ENCODE data around the gene CYP4F11. TPM values are rescaled to one million over a fixed set of nuclear protein-coding genes. Genes with fewer than 3 reads are reported as not detected.

Gene CYP4F11
- total RNA-seq, 1 donor from 2014 or later, result not detected

- no peak for DNase-seq (ENCODE audit: low spot score)
- Mint-ChIP-seq H3K27ac (ENCODE audit: unreplicated experiment) (no peak overlapping the region), H3K36me3 (ENCODE audit: low read depth) (no peaks in the 10 kb centered on the region), H3K9me3 (ENCODE audit: low read depth) (peaks cover 24% of the 10 kb centered on the region), H3K27me3 (ENCODE audit: low read depth) (no peaks in the 10 kb centered on the region), H3K4me1 (ENCODE audit: low read depth) (no peaks in the 10 kb centered on the region), H3K4me3 (ENCODE audit: unreplicated experiment) (no peak overlapping the region)
- TF ChIP-seq CTCF (IDR thresholded peaks at IDR 0.05), result no peak
Measured at GRCh38 chr19:15897026-15897737, 37.1 kb downstream of the CYP4F11 start.

GRCh38 chr19:15895876-15896430 lies 38.4 kb downstream of the CYP4F11 start:
- H3K27ac Mint-ChIP-seq (ENCODE audit: unreplicated experiment), result no peak overlapping the region
- no peak overlapping the region for H3K4me3 Mint-ChIP-seq (ENCODE audit: unreplicated experiment)
- H3K27me3 Mint-ChIP-seq (ENCODE audit: low read depth), result no peaks in the 10 kb centered on the region
- H3K9me3 Mint-ChIP-seq (ENCODE audit: low read depth), result peaks cover 24% of the 10 kb centered on the region
- no peaks in the 10 kb centered on the region for H3K36me3 Mint-ChIP-seq (ENCODE audit: low read depth)
- H3K4me1 Mint-ChIP-seq (ENCODE audit: low read depth), result no peaks in the 10 kb centered on the region
- no peak for TF ChIP-seq CTCF (IDR thresholded peaks at IDR 0.05)
- no peak for DNase-seq (ENCODE audit: low spot score)

GRCh38 chr19:15894359-15894758 lies 40.0 kb downstream of the CYP4F11 start:
- Mint-ChIP-seq H3K27me3 (ENCODE audit: low read depth) (no peaks in the 10 kb centered on the region), H3K4me1 (ENCODE audit: low read depth) (no peaks in the 10 kb centered on the region), H3K4me3 (ENCODE audit: unreplicated experiment) (no peak overlapping the region), H3K36me3 (ENCODE audit: low read depth) (no peaks in the 10 kb centered on the region), H3K27ac (ENCODE audit: unreplicated experiment) (no peak overlapping the region), H3K9me3 (ENCODE audit: low read depth) (peaks cover 19% of the 10 kb centered on the region)
- DNase-seq (ENCODE audit: low spot score), result no peak
- no peak for TF ChIP-seq CTCF (IDR thresholded peaks at IDR 0.05)

- H3K27ac Mint-ChIP-seq (ENCODE audit: unreplicated experiment), result no peak overlapping the region
- no peaks in the 10 kb centered on the region for H3K4me1 Mint-ChIP-seq (ENCODE audit: low read depth)
- peaks cover 19% of the 10 kb centered on the region for H3K9me3 Mint-ChIP-seq (ENCODE audit: low read depth)
- H3K36me3 Mint-ChIP-seq (ENCODE audit: low read depth), result no peaks in the 10 kb centered on the region
- H3K27me3 Mint-ChIP-seq (ENCODE audit: low read depth), result no peaks in the 10 kb centered on the region
- DNase-seq (ENCODE audit: low spot score), result no peak
- TF ChIP-seq CTCF (IDR thresholded peaks at IDR 0.05), result no peak
- H3K4me3 Mint-ChIP-seq (ENCODE audit: unreplicated experiment), result no peak overlapping the region
Measured at GRCh38 chr19:15893477-15893876, 40.9 kb downstream of the CYP4F11 start.

- DNase-seq (ENCODE audit: low spot score), result no peak
- Mint-ChIP-seq H3K4me1 (ENCODE audit: low read depth) (no peaks in the 10 kb centered on the region), H3K4me3 (ENCODE audit: unreplicated experiment) (no peak overlapping the region), H3K27ac (ENCODE audit: unreplicated experiment) (no peak overlapping the region), H3K9me3 (ENCODE audit: low read depth) (peaks cover 14% of the 10 kb centered on the region), H3K36me3 (ENCODE audit: low read depth) (no peaks in the 10 kb centered on the region), H3K27me3 (ENCODE audit: low read depth) (no peaks in the 10 kb centered on the region)
- no peak for TF ChIP-seq CTCF (IDR thresholded peaks at IDR 0.05)
Measured at GRCh38 chr19:15892012-15892411, 42.3 kb downstream of the CYP4F11 start.

Measured in chondrocyte (in vitro differentiated cells).